Measurements from ENCODE around the gene SERGEF. TPM values are rescaled to one million over a fixed set of nuclear protein-coding genes. Genes with fewer than 3 reads are reported as not detected.
A peak's percentile ranks its signal among the peaks of the same experiment; 100 is the strongest.

SERGEF gene
- total RNA-seq, 1 experiment from 2014 or later, result 31.4 TPM

- Mint-ChIP-seq H3K9me3 (no peaks in the 10 kb centered on the region), H3K27me3 (ENCODE audit: low read depth) (peaks cover 2% of the 10 kb centered on the region), H3K4me3 (no peak overlapping the region), H3K27ac (no peak overlapping the region; a peak in 1 of 7 replicates), H3K36me3 (ENCODE audit: insufficient read depth in 1 of 3, low read depth in 3 of 3) (no peaks in the 10 kb centered on the region), H3K4me1 (no peaks in the 10 kb centered on the region; a peak in 1 of 4 replicates)
- Histone ChIP-seq H3K27ac (ENCODE audit: insufficient read length, low read depth, low read length) (no peak overlapping the region), H3K18ac (ENCODE audit: insufficient read length, low read depth, low read length) (no peak overlapping the region), H2BK12ac (ENCODE audit: insufficient read length, low read depth, low read length) (no peak overlapping the region), H3K9me3 (ENCODE audit: control insufficient read depth, low read depth, low read length) (no peaks in the 10 kb centered on the region), H2BK120ac (ENCODE audit: low read depth, low read length, poor library complexity, severe bottlenecking) (no peak overlapping the region), H2BK20ac (ENCODE audit: low read depth, low read length, poor library complexity, severe bottlenecking) (no peak overlapping the region), H2AFZ (ENCODE audit: low read length) (no peak overlapping the region), H3K79me2 (ENCODE audit: insufficient read depth, low read length) (no peaks in the 10 kb centered on the region), H2BK5ac (ENCODE audit: insufficient read length, low read length) (no peak overlapping the region), H4K20me1 (ENCODE audit: control insufficient read depth, insufficient read depth, insufficient read length) (no peaks in the 10 kb centered on the region), H3K9ac (ENCODE audit: extremely low read depth, insufficient read length, low read length) (no peak overlapping the region), H3K23ac (ENCODE audit: insufficient read length, low read depth, low read length) (no peak overlapping the region), H3K4ac (ENCODE audit: low read depth, low read length) (no peak overlapping the region), H4K5ac (ENCODE audit: insufficient read length, low read depth, low read length) (no peak overlapping the region), H3K4me1 (ENCODE audit: insufficient read depth, low read length) (no peaks in the 10 kb centered on the region), H3K56ac (ENCODE audit: insufficient read length, low read depth, low read length) (no peak overlapping the region), H4K91ac (ENCODE audit: insufficient read length, low read depth, low read length) (no peak overlapping the region), H3T11ph (ENCODE audit: low read length) (no peak overlapping the region), H4K8ac (replicated peaks; ENCODE audit: insufficient read length, low read depth, low read length) (no peak overlapping the region), H3K23me2 (ENCODE audit: insufficient read length, low read depth, low read length, poor library complexity, severe bottlenecking) (no peaks in the 10 kb centered on the region), H3K14ac (ENCODE audit: insufficient read depth, low read length) (no peak overlapping the region), H3K79me1 (ENCODE audit: insufficient read depth, low read depth, low read length, poor library complexity, severe bottlenecking) (no peaks in the 10 kb centered on the region), H2BK15ac (ENCODE audit: low read depth, low read length) (no peak overlapping the region), H2AK5ac (ENCODE audit: insufficient read length, low read length) (no peak overlapping the region), H3K4me2 (ENCODE audit: insufficient read depth, insufficient read length, low read length) (no peak overlapping the region), H3K27me3 (ENCODE audit: insufficient read depth, low read length) (no peaks in the 10 kb centered on the region)
- WGBS (ENCODE audit: extremely low coverage, insufficient read length, low lambda C conversion rate), result no CpG with 5 or more reads among the region's 14 CpGs
- 0 out of 3 replicates have a peak, but pooled peaks have one; percentile 31 for TF ChIP-seq CTCF (conservative IDR thresholded peaks at IDR 0.05)
- DNase-seq, result no peak
Measured at GRCh38 chr11:17779861-17780594, 232.8 kb downstream of the SERGEF start.
